Effector memory CD4-positive, alpha-beta T cell (primary cell): Measurements from ENCODE around the gene IVD.

Experiments
- DNase-seq, 3 donors: peaks; one replicate each; pipeline ENCODE4 v3.0.0-alpha.2; 2020
- H3K27ac ChIP-seq: 2 replicates; pipeline ENCODE4 v1.7.0; 2013; ENCODE audit warnings: mild to moderate bottlenecking, low read length, moderate library complexity; ENCODE audit not compliant: insufficient read depth, poor library complexity, severe bottlenecking
- H3K27me3 ChIP-seq: replicated peaks from 2 replicates; pipeline ENCODE4 v1.7.0; 2013; ENCODE audit warnings: mild to moderate bottlenecking, low read length; ENCODE audit not compliant: insufficient read depth, control insufficient read depth, poor library complexity, severe bottlenecking
- H3K36me3 ChIP-seq: 2 replicates; pipeline ENCODE4 v1.7.0; 2013; ENCODE audit warnings: mild to moderate bottlenecking, low read length, moderate library complexity; ENCODE audit not compliant: control insufficient read depth, insufficient read depth
- H3K4me1 ChIP-seq: 2 replicates; pipeline ENCODE4 v1.7.0; 2013; ENCODE audit warnings: low read length, mild to moderate bottlenecking; ENCODE audit not compliant: control insufficient read depth, insufficient read depth, poor library complexity, severe bottlenecking
- H3K4me3 ChIP-seq: 2 replicates; pipeline ENCODE4 v1.7.0; 2013; ENCODE audit warnings: low read length, low read depth, mild to moderate bottlenecking; ENCODE audit not compliant: insufficient read depth, poor library complexity, severe bottlenecking
- H3K9me3 ChIP-seq: 2 replicates; pipeline ENCODE4 v1.7.0; 2013; ENCODE audit warnings: mild to moderate bottlenecking, low read length, moderate library complexity; ENCODE audit not compliant: control insufficient read depth

IVD gene

GRCh38 chr15:40365016-40365415 lies 40.6 kb upstream of the IVD start:
- H3K4me3 ChIP-seq = no peak overlapping the region
- H3K9me3 ChIP-seq = no peaks in the 10 kb centered on the region
- H3K4me1 ChIP-seq = peaks cover 14% of the 10 kb centered on the region
- no peak overlapping the region for H3K27ac ChIP-seq
- DNase-seq = no peak
- no peaks in the 10 kb centered on the region for H3K36me3 ChIP-seq
- no peaks in the 10 kb centered on the region for H3K27me3 ChIP-seq

- DNase-seq = no peak
- H3K4me1 ChIP-seq = peaks cover 14% of the 10 kb centered on the region
- no peaks in the 10 kb centered on the region for H3K27me3 ChIP-seq
- H3K9me3 ChIP-seq = no peaks in the 10 kb centered on the region
- no peak overlapping the region for H3K27ac ChIP-seq
- H3K36me3 ChIP-seq = no peaks in the 10 kb centered on the region
- H3K4me3 ChIP-seq = no peak overlapping the region
Observed at GRCh38 chr15:40365624-40366456, 39.8 kb upstream of the IVD start.

GRCh38 chr15:40366457-40367370 lies 38.9 kb upstream of the IVD start:
- no peak for DNase-seq
- H3K9me3 ChIP-seq = no peaks in the 10 kb centered on the region
- H3K36me3 ChIP-seq = no peaks in the 10 kb centered on the region
- H3K27ac ChIP-seq = peak overlapping the region; percentile 26
- H3K27me3 ChIP-seq = no peaks in the 10 kb centered on the region
- peak overlapping the region; percentile 59 for H3K4me3 ChIP-seq
- peaks cover 14% of the 10 kb centered on the region for H3K4me1 ChIP-seq

- Histone ChIP-seq H3K27me3 (no peaks in the 10 kb centered on the region), H3K4me3 (peak overlapping the region; percentile 59), H3K4me1 (peaks cover 14% of the 10 kb centered on the region), H3K9me3 (no peaks in the 10 kb centered on the region), H3K36me3 (no peaks in the 10 kb centered on the region), H3K27ac (peak overlapping the region; percentile 26)
- no peak for DNase-seq
Observed at GRCh38 chr15:40367371-40367685, 38.3 kb upstream of the IVD start.

- Histone ChIP-seq H3K27me3 (no peaks in the 10 kb centered on the region), H3K9me3 (no peaks in the 10 kb centered on the region), H3K4me3 (peak overlapping the region; percentile 59), H3K36me3 (no peaks in the 10 kb centered on the region), H3K27ac (peak overlapping the region; percentile 26), H3K4me1 (peaks cover 14% of the 10 kb centered on the region)
- DNase-seq = peak; percentile 79 to 82 (median 79)
Observed at GRCh38 chr15:40367686-40368611, 37.6 kb upstream of the IVD start.

GRCh38 chr15:40368719-40369473 lies 36.7 kb upstream of the IVD start:
- H3K36me3 ChIP-seq = no peaks in the 10 kb centered on the region
- DNase-seq = no peak
- H3K4me1 ChIP-seq = peaks cover 14% of the 10 kb centered on the region
- no peak overlapping the region for H3K27ac ChIP-seq
- H3K9me3 ChIP-seq = no peaks in the 10 kb centered on the region
- H3K27me3 ChIP-seq = no peaks in the 10 kb centered on the region
- H3K4me3 ChIP-seq = no peak overlapping the region

- Histone ChIP-seq H3K36me3 (no peaks in the 10 kb centered on the region), H3K9me3 (no peaks in the 10 kb centered on the region), H3K27me3 (no peaks in the 10 kb centered on the region), H3K4me1 (peaks cover 14% of the 10 kb centered on the region), H3K27ac (no peak overlapping the region), H3K4me3 (no peak overlapping the region)
- no peak for DNase-seq
Observed at GRCh38 chr15:40369474-40369869, 36.1 kb upstream of the IVD start.

GRCh38 chr15:40369971-40370370 lies 35.6 kb upstream of the IVD start:
- no peaks in the 10 kb centered on the region for H3K36me3 ChIP-seq
- no peak overlapping the region for H3K4me3 ChIP-seq
- H3K4me1 ChIP-seq = peaks cover 14% of the 10 kb centered on the region
- no peaks in the 10 kb centered on the region for H3K9me3 ChIP-seq
- no peaks in the 10 kb centered on the region for H3K27me3 ChIP-seq
- no peak for DNase-seq
- no peak overlapping the region for H3K27ac ChIP-seq

- Histone ChIP-seq H3K27ac (no peak overlapping the region), H3K4me3 (no peak overlapping the region), H3K4me1 (peaks cover 3% of the 10 kb centered on the region), H3K27me3 (no peaks in the 10 kb centered on the region), H3K36me3 (no peaks in the 10 kb centered on the region), H3K9me3 (no peaks in the 10 kb centered on the region)
- DNase-seq = no peak
Observed at GRCh38 chr15:40372981-40373380, 32.6 kb upstream of the IVD start.
